HG03175 (cell line): ENCODE results near the gene DHRS7B.
A peak's percentile ranks its signal among the peaks of the same experiment; 100 is the strongest.

Source experiments
- ATAC-seq: cut with Tn5 transposase; IDR thresholded peaks from one replicate; pipeline ENCODE4 v1.9.1; 2021; ENCODE audit warnings: mild to moderate bottlenecking, moderate library complexity; ENCODE audit not compliant: unreplicated experiment

Gene DHRS7B

DNA sequence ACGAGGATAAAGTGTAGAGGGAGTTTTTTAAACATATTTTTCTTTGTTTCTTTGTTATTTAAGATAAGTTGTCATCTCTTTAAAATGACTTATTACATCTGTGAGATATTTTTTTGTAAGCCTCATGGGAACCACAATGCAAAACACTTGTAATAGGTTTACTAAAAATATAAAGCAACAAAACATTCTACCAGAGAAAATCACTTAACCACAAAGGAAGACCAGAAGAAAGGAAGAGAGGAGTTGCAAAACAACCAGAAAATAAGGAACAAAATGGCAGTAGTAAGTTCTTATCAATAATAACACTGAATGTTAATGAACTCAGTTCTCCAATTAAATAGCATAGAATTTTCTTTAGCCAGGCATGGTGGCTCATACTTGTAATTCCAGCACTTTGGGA lies 22.9 kb downstream of the DHRS7B start:
- ATAC-seq, result no peak

DNA sequence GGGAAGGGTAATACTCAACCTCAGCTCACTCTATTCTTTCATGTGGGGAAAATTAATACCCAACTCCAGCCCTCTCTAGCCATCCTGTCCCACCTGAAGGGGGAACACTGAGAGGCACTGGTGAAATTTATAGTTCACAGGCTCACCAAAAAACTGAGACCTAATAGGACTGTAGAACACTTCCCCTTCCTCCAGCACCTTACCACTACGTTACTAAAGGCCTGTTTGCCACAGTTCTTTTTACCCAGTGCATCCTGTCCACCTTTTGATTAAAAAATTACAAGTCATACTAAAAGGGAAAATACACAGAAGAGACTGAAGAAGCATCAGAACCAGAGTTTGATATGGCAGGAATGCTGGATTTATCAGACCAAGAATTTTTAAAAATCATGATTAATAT lies 26.0 kb downstream of the DHRS7B start:
- no peak for ATAC-seq

DNA sequence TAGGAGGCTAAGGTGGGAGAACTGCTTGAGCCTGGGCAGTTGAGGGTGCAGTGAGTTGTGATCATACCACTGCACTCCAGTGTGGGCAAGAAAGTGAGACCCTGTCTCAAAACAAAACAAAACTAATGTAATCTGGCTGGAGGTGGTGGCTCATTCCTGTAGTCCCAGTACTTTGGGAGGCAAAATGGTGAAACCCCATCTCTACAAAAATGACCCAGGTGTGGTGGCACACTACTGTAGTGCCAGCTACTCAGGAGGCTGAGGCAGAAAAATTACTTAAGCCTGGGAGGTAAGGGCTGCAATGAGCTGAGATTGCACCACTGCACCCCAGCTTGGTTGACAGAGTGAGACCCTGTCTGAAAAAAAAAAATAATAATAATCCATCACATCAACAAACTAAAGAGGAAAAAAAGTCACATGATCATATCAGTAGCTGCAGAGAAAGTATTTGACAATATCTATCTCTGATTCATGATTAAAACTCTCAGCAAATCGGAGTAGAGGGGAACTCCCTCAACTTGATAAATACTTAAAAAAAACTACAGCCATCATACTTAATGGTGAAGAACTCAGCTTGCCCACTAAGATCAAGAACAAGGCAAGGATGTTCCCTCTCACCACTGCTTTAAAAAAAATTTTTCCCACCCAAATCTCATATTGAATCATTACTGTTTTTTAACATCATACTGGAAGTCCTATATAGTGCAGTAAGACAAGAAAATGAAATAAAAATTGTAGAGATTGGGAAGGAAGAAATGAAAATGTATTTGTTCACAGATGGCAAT lies 31.0 kb downstream of the DHRS7B start:
- no peak for ATAC-seq

DNA sequence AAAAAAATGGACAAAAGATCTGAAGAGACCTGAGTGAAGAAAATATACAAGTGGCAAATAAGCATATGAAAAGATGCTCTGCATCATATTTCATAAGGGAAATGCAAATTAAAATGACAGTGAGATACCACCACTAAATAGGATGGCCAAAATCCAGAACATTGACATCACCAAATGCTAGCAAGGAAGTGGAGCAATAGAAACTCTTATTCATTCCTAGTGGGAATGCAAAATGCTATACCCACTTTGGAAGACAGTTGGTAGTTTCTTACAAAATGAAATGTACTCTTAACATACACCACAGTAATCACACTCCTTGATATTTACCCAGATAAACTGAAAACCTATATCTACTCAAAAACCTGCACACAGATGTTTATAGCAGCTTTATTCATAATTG lies 33.6 kb downstream of the DHRS7B start:
- no peak for ATAC-seq

DNA sequence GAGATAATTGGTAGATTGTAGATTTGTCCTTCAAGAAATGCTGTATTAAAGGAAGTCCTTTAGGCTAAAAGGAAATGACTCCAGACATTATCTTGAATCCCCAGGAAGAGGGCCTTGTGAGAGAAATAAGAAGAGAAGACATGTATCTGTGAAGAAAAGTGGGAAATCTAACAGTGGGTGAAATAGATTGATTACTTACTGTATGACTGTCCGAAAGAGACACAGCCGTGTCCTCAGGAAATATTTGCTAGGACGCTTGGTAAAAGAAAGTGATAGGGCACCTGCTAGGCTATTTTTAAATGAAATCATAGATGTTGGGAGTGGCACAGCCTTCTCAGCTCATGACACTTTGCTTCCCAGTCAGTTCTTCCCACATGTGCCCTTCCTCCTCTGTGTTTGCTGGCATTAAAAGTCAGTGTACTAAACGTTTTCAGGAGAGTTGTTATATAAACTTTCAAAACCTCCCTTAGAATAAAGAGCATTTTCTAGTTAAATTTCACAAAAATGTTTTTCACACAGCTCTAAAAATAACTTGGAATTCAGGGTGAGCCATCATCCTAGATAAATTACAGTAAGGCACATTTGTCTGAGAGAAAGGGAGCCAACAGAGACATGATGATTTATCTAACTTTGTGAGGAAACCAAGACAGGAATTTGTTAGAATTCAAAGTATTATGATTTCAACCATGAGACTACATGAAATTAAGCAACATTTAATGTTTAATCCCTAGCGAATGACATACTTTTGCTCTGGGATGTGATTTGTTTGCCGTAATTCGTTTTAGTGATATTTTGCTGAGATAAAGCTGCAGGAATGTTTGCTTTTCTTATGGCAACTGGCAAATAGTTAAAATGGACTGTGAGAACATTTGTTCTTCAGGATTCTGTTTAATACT lies 35.0 kb downstream of the DHRS7B start:
- no peak for ATAC-seq

DNA sequence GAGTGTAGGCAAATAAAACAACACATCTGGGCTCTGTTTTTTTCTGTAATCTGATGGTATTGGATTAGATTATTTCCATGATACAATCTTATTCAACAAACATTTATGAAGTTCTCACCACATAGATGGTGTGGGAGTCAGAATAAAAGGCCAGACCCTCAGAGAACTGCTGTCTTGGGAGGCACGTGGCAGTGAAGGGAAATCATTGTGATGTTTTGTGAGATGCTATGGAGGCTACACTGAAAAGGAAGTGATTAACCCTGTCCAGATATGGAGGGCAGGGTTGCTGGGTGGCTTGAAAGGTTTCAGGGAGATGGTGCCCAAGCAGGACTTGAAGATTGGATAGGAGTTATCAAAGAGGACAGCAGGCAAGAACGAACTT lies 35.6 kb downstream of the DHRS7B start:
- ATAC-seq, result no peak

DNA sequence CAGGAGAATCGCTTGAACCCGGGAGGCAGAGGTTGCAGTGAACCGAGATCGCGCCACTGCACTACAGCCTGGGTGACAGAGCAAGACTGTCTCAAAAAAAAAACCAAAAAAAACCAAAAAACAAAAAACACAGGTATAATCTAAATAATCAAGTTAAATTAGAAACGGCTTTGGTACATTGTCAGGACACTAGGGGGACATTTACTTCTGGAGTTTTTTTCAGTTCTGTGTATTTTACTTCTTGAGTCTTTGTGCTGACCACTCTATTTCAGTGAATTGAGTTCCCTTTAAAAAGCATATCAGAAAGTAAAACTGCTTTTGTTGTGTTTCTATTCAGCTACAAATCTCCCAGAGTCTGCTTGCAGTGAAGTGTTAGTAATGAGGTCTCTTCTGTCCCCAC lies 36.3 kb downstream of the DHRS7B start:
- ATAC-seq, result no peak

DNA sequence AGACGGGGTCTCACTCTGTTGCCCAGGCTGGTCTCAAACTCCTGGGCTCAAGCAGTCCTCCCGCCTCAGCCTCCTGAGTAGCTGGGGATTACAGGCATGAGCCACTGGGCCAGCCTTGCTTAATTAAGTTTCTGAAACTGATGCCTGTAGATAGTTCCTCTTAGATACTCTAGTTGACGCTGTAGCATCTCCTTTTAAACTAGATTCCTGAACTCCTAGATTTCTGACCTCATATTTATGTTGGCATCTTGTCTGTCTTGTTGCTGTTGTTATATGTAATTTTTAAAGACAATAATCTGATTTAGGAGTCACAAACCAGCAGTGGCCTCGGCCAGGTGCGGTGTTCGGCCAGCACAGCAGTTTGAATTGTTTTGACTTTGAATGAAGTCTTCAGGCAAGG lies 37.5 kb downstream of the DHRS7B start:
- no peak for ATAC-seq

DNA sequence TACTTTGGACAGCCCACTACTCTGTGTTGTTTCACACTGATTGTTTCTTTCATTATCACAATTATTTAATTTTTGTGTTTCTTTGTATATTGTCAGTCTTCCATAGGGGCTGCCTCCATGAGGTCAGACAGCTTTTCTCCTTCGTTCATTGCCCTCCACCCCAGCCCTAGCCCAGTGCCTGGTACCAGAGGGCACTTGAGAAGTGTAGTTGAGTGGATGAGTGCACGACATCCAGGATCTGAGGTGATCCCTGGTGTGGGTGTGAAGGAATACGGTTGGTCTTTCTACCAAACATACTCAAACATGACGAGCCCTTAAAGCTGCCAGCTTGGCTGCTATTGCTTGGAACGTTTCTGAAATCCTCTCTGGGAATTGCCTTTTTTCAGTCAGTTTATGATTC lies 37.9 kb downstream of the DHRS7B start:
- ATAC-seq, result no peak

DNA sequence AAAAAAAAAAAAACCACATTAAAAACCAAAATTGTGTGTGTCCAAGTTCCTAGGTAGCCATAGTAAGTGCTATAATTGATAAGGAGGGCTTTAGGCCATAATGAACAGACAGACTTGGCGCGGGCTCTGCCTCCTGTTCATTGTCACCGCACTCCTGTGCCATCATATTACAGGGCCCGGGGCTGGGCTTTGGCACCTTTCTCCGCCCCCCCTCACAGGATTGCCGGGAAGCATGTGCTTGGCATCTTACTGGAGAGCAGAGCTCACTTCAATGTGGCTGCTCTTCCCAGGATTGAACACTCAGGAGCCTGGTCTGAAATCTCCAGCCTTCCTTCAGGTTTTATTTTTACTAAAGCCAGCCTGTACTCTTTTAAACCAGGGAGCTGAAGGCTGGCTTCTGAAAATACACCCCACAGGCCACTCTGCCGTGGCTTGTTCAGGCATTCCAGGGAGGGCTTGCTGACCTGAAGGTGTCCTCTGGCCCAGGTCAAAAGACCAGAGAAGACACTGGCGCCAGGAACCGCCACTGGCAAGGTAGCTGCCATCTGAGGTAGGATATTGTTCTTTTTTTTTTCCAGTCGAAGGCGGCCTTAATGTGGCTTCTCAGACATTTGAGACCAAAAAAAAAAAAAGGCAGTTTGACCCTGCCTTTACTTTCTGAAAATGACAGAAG lies 39.3 kb downstream of the DHRS7B start:
- no peak for ATAC-seq

DNA sequence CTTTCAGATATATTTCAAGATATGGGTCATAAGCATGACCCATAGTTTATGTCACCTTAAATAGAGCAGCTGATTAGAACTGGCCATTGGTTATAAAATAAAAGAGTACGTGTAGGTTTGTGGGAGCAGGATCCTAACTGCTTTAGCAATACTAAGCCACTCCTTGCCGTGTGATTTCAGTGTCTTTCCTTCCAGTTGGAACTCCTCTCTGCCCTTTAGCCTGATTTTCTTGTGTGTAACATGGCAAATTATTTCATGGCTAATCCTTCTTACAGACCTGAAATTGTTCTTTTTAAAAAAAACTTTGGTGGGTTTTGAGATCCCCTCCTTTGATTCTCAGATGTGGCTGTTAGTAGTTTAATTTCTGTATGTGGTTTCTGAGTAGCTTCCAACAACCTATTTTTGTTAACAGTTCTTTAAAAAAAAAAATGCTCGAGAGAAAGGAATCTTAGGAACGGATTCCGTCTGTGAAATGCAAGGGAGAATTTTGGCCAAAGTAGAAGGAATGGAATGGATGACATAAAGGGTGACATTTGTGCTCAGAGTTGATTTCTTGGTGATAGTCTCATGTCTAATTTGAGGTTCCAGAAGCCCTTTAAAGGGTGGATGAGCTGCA lies 39.9 kb downstream of the DHRS7B start:
- ATAC-seq, result no peak

DNA sequence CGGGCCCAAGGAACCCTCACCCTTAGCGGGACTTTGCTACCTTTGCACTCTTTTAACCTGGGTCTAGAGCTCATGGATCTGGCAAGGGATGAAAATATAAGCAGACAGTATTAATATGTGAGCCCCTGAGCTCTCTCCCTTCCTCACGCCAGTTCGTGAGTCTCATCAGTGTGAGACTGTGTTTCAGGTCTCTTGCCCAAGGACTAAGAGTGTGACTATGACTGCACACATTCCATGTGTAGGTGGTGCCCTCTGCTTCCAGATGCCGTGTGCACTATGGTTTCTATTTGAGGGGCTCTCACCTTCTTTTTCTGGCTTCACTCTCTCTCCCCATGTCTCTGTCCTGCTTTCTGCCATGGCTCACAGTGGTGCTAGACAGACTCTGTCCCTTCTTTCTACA lies 40.5 kb downstream of the DHRS7B start:
- no peak for ATAC-seq

DNA sequence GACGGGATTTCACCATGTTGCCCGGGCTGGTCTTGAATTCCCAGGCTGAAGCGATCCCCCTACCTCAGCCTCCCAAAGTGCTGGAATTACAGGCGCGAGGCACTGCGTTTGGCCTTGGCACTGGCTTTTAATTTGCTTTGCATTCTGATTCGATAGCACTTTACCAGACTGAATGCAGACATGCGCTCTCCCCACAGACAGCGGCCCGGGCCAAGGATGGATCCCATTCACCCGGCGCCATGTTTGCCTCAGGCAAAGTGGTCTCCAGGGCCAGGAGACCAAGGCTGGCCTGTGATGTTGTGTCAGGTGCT lies 41.7 kb downstream of the DHRS7B start:
- no peak for ATAC-seq

DNA sequence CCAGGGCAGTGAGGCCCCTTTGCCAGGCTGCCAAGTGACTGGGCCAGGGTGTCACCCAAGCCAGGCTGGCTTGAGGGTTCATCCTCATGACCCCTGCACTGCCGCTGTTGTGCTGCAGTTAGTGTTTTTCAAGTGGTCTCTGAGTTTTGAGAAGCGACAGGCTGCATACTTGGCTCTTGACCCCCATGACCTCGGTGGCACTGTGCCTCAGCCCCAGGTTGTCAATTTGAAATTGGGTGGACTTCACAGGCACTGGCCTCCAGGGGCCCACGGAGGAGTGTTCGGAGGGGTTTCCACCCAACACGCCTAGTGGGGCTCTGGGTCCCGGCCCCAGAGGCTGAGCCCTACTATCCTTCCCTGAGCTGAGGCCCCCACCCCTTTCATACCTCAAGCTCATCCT lies 42.7 kb downstream of the DHRS7B start:
- ATAC-seq, result no peak

DNA sequence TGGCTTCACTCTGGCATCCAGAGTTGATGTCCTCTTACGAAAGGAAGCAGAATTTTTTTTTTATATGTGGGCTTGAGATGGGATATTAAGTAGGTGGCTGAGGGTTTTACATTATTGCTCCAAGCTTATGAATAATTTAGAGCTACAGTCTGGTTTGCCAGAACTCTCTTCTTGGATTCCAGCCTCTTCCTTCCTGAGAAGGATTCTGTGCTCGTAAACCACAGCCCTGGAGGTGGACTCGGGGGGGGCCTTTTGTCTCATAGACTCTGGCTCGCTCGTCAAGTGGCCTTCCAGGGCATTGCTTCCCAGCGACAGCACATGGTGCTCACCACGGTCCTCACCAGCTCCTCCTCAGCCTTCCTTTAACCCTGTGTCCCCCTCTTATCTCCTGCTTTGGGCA lies 44.0 kb downstream of the DHRS7B start:
- no peak for ATAC-seq

DNA sequence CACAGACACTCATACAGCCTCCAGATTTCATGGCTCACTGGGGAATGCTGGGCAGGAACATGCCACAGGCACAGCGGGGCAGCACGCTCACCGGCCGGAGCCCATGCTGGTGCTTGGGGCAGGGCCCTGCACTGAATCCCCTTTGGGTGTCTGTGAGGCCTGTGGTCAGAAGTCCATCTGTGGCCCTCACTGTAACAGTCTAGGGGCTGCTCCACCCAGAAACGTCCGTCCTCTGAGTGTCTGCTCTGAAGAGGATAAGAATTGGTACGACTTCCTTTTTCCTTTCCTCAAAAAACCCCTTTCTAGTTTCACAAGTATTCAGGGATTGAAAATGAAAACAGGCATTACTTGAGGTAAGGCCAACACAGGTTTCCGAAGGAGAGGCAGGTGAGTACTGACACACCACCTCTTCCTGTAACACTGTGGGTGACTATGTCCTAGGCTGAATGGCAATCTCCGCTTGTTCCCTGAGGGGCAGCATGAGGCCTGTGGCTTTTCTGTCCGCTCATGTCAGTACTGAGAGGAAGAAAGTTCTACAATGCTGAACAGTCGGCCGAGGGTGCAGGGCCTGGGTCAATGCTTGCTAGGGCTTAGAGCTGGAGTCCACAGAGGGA lies 44.7 kb downstream of the DHRS7B start:
- ATAC-seq, result peak; percentile 67

DNA sequence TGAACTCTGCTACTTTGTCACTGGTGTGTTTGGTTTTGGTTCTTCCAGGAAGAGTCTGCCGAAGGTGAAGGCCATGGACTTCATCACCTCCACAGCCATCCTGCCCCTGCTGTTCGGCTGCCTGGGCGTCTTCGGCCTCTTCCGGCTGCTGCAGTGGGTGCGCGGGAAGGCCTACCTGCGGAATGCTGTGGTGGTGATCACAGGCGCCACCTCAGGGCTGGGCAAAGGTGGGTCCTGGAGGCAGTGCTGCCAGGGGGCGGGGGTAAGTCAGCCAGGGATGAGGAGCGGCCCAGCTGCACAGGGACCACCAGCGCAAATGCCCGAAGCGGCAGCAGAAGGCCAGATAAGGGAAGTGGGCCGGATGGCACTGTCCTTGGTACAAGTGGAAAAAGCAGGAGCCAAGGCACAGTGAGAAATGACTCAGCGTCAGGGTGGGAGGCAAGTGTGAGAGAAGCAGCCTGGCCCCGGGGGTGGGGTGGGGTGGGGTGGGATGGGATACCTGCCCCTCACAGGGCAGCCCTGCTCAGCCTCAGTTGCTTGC lies 45.3 kb downstream of the DHRS7B start:
- ATAC-seq, result no peak

DNA sequence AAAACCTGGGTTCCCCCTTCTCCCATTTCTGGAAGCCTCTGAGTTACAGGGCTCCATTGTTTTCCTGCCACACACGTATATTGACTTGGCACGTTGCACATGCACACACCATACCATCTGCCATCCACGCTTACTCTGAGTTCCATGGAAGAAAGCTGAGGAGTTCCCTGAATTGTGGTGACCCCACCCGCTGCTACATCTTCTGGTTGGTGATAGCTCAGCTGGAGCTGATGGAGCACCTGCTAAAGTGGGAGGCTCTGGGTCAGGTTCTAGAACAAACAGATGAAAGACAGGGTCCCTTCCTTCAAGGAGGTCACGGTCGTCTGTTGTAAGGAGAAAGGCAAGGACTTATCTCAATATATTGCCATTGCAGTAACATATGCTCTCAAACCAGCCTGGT lies 46.1 kb downstream of the DHRS7B start:
- no peak for ATAC-seq

DNA sequence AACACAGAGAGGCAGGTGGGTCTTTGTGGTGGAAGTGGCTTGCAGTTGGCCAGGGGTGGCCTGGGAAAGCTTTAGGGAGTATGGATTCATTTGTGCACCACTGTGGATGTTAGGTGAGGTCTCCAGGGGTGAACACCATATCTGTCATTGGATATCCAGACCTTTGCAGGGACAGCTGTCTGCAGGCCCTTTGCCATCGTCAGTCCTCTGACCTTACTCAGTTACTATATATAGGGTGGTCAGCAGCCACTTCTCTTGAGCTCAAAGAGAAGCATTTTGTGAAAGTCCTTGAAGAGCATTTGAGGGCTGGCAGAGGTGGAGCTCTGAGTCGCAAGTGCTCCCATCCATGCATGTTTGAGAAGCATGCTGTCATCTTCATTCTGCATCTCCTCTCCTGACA lies 46.8 kb downstream of the DHRS7B start:
- ATAC-seq, result no peak

DNA sequence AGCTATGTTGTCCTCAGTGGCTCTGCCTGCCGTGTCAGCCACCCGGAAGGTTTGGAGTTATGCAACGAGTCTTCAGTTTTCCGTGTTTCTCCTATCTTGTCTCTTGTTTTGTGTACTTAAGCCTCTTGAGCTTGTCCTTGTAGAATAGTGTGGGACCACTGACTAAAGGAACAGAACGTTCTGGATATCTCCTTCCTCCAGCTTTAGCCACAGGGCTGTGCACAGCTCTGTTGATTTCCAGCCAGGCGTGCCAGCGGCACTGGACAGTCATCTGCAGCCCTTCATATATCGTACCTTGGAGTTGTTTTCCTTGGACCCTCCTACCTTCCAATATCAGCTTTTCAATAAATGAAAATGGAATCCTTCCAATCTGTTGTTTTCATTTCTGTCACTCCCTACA lies 47.4 kb downstream of the DHRS7B start:
- no peak for ATAC-seq

DNA sequence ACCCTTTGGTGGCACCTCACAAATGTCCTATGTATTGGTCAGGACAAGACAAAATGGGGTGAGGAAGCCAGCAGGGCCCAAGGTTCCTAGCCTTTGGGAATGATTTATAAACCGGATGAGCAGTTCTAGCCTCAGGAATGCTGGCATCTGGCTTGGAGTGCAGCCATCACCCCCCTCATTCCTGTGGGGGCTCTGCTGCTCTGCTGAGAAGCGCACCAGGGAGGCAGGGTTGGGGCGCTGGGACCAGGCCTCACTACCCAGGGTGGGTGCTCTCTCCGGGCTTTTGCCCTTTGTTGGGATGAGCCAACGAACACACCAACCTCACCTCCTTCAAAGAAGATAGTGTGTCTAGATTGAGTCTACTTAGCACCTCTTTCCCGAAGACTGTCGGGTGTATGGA lies 47.9 kb downstream of the DHRS7B start:
- no peak for ATAC-seq
